Urinary bladder (tissue), 4 donors: ENCODE measurements around the gene TBC1D22A. TPM values are rescaled to one million over a fixed set of nuclear protein-coding genes. Genes with fewer than 3 reads are reported as not detected.

Experiments
- DNase-seq: peaks from one replicate; pipeline ENCODE4 v3.0.0-alpha.2; 2015; ENCODE audit errors: extremely low spot score
- H3K27ac ChIP-seq: one replicate; pipeline ENCODE4 v1.5.1; 2013; ENCODE audit warnings: low read depth, mild to moderate bottlenecking, moderate library complexity
- H3K36me3 ChIP-seq: one replicate; pipeline ENCODE4 v1.6.1; 2013; ENCODE audit warnings: mild to moderate bottlenecking, moderate library complexity; ENCODE audit not compliant: insufficient read depth
- H3K4me1 ChIP-seq: one replicate; pipeline ENCODE4 v1.6.1; 2013; ENCODE audit warnings: mild to moderate bottlenecking, moderate library complexity; ENCODE audit not compliant: insufficient read depth
- H3K4me3 ChIP-seq: one replicate; pipeline ENCODE4 v1.5.1; 2013; ENCODE audit warnings: low read depth, low read length
- WGBS: extraction: QIAGEN DNeasy Blood & Tissue Kit; methylation state at CpG from one replicate; pipeline ENCODE4 v1.1.7; 2013; 5-methylcytosine and 5-hydroxymethylcytosine counted together
- polyA plus RNA-seq: library from polyadenylated mRNA; stranded (reverse); fragments of 200-250 nt; gene quantifications from one replicate; pipeline ENCODE4 v1.2.3, GENCODE V29; 2013
- total RNA-seq: library from RNA; depleted of rRNA; stranded (reverse); fragments of >200 nt; gene quantifications from one replicate; pipeline ENCODE4 v1.2.3, GENCODE V29; 2014
- donor health status: healthy with polysubstance abuse.
- donor health status: healthy.

Gene TBC1D22A
- total and polyA plus RNA-seq, 2 donors: 7.7 to 19.1 TPM

- DNase-seq: no peak
- 91% methylated on average over 13 of the region's 13 CpGs for WGBS
- Histone ChIP-seq H3K4me1 (no peaks in the 10 kb centered on the region), H3K36me3 (no peaks in the 10 kb centered on the region), H3K4me3 (no peak overlapping the region), H3K27ac (no peak overlapping the region)
These were observed 254.8 kb downstream of the TBC1D22A start for GRCh38 chr22:47017245-47017644.

DNA sequence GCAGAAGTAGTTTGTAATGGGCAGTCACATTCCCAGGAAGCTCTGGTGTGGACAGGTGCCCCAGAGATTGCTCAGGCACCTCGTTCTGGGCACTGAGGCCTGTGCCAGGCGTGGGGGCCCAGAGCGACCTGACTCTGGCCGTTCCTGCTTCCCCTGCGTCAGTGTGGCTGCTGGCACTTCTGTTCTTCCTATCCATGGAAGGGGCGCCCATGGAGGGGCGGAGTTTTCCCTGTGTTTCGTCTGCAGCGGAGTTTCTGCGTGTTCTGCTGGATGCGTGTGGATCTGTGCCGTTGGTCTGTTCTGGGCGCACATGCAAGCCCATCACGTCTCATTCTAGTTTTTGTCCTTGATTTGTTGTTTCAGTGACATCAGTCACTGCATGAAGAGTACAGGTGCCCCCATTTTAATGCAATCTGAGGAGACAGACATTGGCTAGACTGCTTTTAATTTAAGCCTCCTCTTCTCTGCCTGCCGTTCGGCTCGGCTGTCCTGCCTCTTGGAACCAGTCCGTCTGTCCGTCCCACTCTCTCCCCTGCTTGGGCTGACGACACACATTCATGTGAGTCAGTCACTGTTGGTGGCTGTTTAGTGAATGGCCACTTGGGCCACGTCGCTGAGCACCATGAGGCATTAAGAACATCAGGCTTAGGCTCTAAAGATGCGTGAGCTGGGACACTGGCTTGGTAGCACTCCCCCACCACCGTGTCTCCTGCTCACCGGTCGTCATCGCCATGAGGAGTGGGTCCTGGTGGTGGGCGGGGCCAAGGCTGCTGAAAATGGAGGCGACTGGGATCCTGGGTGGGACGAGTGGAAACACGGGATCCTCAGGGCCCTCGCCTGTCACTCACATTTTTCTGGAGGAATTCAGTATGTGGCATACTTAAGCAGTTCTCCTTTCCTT, 255.8 kb downstream of the TBC1D22A start:
- WGBS: 89% methylated on average over 32 of the region's 32 CpGs
- Histone ChIP-seq H3K36me3 (no peaks in the 10 kb centered on the region), H3K27ac (no peak overlapping the region), H3K4me1 (no peaks in the 10 kb centered on the region), H3K4me3 (no peak overlapping the region)
- DNase-seq: no peak

DNA sequence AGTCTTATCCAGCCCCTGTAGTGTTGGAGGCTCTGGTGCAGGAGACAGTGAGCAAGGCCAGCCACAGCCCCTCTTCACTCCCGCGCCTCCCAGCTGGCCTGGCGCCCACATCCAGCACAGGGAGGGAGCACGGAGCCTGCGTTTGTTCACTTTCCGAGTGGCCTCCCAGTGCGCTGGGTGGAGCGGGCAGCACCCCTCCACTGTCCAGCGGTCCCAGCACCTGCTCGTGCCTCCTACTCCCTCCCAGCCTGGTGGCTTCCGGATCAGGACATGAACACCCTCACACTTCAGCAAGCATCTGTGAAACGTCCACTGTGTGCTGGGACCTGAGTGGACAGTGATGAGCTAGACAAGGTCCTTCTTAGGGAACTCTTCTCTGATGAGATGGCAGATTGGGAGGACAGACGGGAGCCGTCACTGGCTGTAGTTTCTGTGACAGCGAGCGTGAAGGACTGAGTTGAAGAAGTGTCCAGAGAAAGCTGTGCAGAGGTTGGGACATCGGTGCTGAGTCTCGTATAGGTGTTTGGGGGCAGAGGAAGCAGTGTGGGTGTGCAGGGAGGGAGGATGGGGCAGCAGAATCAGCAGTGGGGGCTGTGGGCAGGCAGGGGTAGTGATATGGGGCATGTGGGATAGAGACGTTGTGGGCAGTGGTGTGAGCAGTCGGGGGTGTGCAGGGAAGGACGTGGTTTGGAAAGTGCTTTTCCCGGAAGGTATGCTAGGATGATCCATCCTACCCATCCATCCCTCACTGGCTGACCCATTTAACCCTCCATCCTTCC, 256.8 kb downstream of the TBC1D22A start:
- DNase-seq: no peak
- H3K4me3 ChIP-seq: no peak overlapping the region
- no peak overlapping the region for H3K27ac ChIP-seq
- no peaks in the 10 kb centered on the region for H3K4me1 ChIP-seq
- WGBS: 70% methylated on average over 22 of the region's 22 CpGs
- H3K36me3 ChIP-seq: no peaks in the 10 kb centered on the region

GRCh38 chr22:47020166-47020565, 257.7 kb downstream of the TBC1D22A start:
- no peaks in the 10 kb centered on the region for H3K4me1 ChIP-seq
- WGBS: 94% methylated on average over 7 of the region's 7 CpGs
- H3K27ac ChIP-seq: no peak overlapping the region
- H3K36me3 ChIP-seq: no peaks in the 10 kb centered on the region
- H3K4me3 ChIP-seq: no peak overlapping the region
- DNase-seq: no peak

GRCh38 chr22:47021371-47022074, 259.1 kb downstream of the TBC1D22A start:
- Histone ChIP-seq H3K36me3 (no peaks in the 10 kb centered on the region), H3K4me1 (no peaks in the 10 kb centered on the region), H3K27ac (no peak overlapping the region), H3K4me3 (no peak overlapping the region)
- 88% methylated on average over 7 of the region's 7 CpGs for WGBS
- no peak for DNase-seq

DNA sequence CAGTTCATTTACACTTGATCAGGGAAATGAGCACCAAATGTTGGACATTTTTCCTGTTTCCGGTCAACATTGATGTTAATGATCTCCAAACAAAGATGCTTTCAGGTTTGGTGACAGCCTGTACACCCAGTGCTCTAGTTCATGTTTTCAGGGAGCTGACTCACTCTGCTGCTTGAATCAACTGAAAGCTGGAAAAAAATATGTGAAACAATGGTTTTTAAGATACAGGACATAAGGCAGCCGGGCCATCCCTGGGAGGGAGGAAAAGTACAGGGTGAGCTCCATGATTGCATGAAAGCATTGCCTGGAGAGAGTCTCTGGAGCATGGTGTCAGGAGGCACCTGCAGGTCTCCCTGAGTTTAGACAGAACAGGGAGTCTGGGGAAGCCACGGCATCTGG, 259.6 kb downstream of the TBC1D22A start:
- no peaks in the 10 kb centered on the region for H3K4me1 ChIP-seq
- no peak overlapping the region for H3K4me3 ChIP-seq
- no peak for DNase-seq
- H3K36me3 ChIP-seq: no peaks in the 10 kb centered on the region
- WGBS: 88% methylated on average over 3 of the region's 3 CpGs
- H3K27ac ChIP-seq: no peak overlapping the region

DNA sequence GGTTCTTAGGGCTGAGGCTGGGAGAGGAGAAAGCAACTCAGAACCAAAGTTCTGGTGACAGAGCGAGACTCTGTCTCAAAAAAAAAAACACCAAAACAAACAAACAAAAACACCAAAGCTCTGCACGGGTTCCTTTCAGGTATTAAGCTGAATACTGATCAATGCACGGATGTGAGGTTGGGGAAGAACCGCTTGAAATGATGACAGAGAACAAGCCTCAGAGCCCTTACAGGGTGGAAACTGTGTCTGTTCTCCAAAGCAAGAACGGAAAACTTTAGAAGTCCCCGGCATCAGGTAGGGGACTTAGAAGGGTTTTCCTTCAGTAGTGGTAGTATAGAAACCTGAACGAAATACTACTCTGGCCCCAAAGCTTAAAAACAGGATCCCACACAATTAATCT, 260.0 kb downstream of the TBC1D22A start:
- Histone ChIP-seq H3K4me1 (no peaks in the 10 kb centered on the region), H3K36me3 (no peaks in the 10 kb centered on the region), H3K4me3 (no peak overlapping the region), H3K27ac (no peak overlapping the region)
- no peak for DNase-seq
- WGBS: 93% methylated on average over 7 of the region's 7 CpGs

DNA sequence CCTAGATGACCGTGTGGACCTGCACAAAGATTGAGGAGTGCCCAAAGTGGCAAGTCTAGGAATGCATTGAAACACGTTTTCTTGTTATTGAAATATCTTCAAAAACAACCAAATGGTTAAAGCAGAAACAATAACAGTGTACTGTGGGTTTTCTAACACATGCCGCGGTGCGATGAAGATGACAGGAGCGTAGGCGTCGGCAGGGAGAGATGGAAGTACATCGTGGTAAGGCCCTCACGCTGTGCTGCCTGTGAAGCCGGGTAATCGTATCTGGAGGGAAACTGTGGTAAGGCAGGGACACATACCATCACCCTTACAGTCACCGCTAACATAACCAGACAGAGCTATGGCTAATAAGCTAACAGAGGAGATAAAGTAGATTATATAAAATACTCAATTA, 261.4 kb downstream of the TBC1D22A start:
- Histone ChIP-seq H3K36me3 (no peaks in the 10 kb centered on the region), H3K4me1 (no peaks in the 10 kb centered on the region), H3K27ac (no peak overlapping the region), H3K4me3 (no peak overlapping the region)
- DNase-seq: no peak
- 97% methylated on average over 13 of the region's 13 CpGs for WGBS

- Histone ChIP-seq H3K4me1 (no peaks in the 10 kb centered on the region), H3K4me3 (no peak overlapping the region), H3K36me3 (no peaks in the 10 kb centered on the region), H3K27ac (no peak overlapping the region)
- no peak for DNase-seq
- WGBS: 83% methylated on average over 9 of the region's 9 CpGs
These were observed 265.3 kb downstream of the TBC1D22A start for GRCh38 chr22:47027766-47028165.

DNA sequence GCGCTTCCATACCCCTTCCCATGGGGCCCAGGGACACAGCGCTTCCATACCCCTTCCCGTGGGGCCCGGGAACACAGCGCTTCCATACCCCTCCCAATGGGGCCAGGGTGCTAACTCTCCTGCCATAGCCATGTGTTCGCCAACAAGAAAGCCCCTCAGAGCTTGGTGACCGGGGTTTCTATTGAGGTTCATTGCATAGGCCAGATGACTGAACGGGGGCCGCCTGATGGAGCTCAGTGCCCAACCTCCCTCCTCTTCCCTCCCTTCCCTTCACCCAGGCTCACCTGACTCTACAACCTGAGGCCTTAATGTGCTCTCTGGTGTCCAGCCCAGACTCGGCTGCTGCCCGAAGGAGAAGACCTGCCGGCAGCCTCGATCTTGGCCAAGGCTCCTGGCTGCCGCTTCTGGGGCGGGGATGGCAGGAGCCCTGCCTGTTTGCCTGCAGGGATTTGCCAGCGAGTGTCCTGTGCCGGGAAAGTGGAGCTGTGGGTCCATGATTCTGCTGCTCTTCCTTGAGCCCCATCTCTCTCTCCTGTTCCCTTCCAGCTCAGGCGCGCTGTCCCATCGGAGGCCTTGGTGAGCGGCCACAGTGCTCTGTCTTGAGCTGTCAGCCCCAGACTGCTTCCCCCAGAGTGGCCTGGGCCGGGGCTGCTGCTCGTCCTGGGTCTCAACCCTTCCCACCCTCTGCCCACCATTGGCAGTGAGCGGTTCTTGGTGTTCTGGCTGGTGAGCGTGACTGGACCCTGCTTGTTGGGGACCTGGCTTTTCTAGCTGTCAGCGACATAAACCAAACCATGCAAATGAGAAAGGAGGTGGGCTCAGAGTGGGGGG, 267.0 kb downstream of the TBC1D22A start:
- H3K4me3 ChIP-seq: no peak overlapping the region
- no peak overlapping the region for H3K27ac ChIP-seq
- H3K36me3 ChIP-seq: no peaks in the 10 kb centered on the region
- WGBS: 87% methylated on average over 26 of the region's 26 CpGs
- no peak for DNase-seq
- H3K4me1 ChIP-seq: no peaks in the 10 kb centered on the region

DNA sequence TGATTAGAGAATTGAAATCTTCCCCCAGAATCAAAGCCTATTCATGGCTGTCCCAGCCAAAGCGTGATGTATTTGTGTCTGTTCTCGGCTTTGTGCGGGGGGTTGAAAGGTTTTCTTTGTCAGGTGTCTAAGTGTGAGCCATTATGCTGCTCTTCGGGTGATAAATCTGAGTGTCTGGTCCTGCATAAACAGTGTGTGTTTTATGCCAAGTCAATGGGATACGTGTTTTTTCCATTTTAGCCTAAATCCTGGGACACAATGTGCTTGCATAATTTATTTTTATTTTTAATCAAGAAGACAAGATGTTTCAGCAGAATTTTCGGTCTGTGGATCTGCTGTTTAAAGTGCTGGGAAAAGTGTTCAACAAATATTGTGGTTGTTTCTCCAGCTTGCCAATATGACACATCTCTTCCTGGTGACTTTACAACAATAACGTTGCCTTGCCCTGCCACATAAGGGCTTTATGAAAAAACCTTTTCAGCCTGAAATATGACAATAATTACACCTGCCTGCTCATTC, 267.8 kb downstream of the TBC1D22A start:
- no peak for DNase-seq
- Histone ChIP-seq H3K27ac (no peak overlapping the region), H3K4me3 (no peak overlapping the region), H3K36me3 (no peaks in the 10 kb centered on the region), H3K4me1 (no peaks in the 10 kb centered on the region)
- 73% methylated on average over 7 of the region's 7 CpGs for WGBS

DNA sequence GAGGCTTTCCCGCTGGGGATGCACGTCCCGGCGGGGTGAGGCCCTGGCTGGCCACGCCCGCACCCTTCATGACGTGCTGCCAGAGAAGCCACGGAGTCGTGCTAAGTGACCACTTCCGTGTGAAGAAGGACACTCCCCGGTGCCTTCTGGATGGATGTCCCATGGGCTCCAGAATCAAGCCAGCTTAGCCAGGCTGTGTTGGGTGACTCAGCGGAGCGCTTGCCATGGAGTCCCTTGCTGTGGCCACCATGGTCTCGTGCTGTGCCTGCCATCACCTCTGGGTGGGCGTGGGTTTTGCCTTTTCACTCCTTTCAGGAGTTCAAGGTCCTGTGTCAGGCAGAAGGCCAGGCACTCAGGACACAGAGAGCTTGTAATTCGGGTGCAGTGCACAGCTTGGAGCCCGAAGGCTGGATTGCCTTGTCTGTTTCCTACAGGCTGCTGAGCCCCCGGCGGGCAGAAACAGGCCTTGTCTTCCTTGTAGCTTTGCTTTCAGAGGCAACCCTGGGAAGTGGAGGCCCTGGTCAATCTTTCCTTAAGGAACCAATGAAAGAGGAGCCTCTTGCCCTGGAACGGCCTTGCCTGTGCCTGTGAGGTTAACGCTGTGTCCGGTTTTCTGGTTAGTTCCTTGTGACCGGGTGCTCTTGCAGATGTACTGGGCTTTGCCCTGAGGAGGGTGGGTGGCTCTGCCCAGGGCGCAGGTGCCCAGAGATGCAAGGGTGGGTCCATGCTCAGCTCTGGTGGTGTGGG, 268.6 kb downstream of the TBC1D22A start:
- Histone ChIP-seq H3K4me3 (no peak overlapping the region), H3K36me3 (no peaks in the 10 kb centered on the region), H3K4me1 (no peaks in the 10 kb centered on the region), H3K27ac (no peak overlapping the region)
- WGBS: 85% methylated on average over 24 of the region's 24 CpGs
- no peak for DNase-seq
